Transverse colon (tissue), 4 donors: Measurements from ENCODE around the gene ANKRD11. TPM values are rescaled to one million over a fixed set of nuclear protein-coding genes. Genes with fewer than 3 reads are reported as not detected.
A peak's percentile ranks its signal among the peaks of the same experiment; 100 is the strongest.

ENCODE experiments used
- DNase-seq: peaks from one replicate; pipeline ENCODE4 v3.0.0-alpha.2; 2019
- H3K27ac ChIP-seq, 4 donors: fragments of 200-600 bp; sonication (generic); 2 replicates each; pipeline ENCODE4 v1.5.1; 2016 to 2018; ENCODE audit warnings: inconsistent platforms in 4 of 4
- H3K27me3 ChIP-seq: fragments of 200-600 bp; sonication (generic); 2 replicates; pipeline ENCODE4 v1.5.1; 2017; ENCODE audit warnings: inconsistent platforms
- H3K36me3 ChIP-seq, 4 donors: fragments of 200-600 bp; sonication (generic); 2 replicates each; pipeline ENCODE4 v1.5.1; 2017 to 2019; ENCODE audit warnings: inconsistent platforms in 4 of 4
- H3K4me1 ChIP-seq, 4 donors: fragments of 200-600 bp; sonication (generic); 2 replicates each; pipeline ENCODE4 v1.5.1; 2017 to 2020; ENCODE audit warnings: inconsistent platforms in 4 of 4
- H3K4me3 ChIP-seq, 4 donors: fragments of 200-600 bp; sonication (generic); 1 replicate in 1 of 4; 2 replicates in 3 of 4; pipeline versions ENCODE4 v1.5.1 to v1.6.1; 2017 to 2019; ENCODE audit warnings: inconsistent platforms in 4 of 4
- H3K9me3 ChIP-seq, 2 donors: fragments of 200-600 bp; sonication (generic); 2 replicates each; pipeline ENCODE4 v1.5.1; 2017 to 2019; ENCODE audit warnings: inconsistent platforms in 2 of 2
- CTCF ChIP-seq, 5 experiments: fragments of 200-600 bp in 3 of 5; fragments of 450-650 bp in 2 of 5; sonication (generic) in 3 of 5; IDR thresholded peaks; 1 replicate in 2 of 5; 2 replicates in 3 of 5; pipeline ENCODE4 v1.5.1; 2016 to 2017; ENCODE audit warnings: antibody characterized with exemption in 5 of 5, inconsistent platforms in 3 of 5, mild to moderate bottlenecking in 2 of 5, moderate library complexity in 1 of 5
- EP300 ChIP-seq: sonication (generic); formaldehyde crosslinking; IDR thresholded peaks from one replicate; pipeline ENCODE4 v1.6.1; 2017; ENCODE audit warnings: antibody characterized with exemption, low read depth
- POLR2A ChIP-seq: fragments of 450-650 bp; IDR thresholded peaks from one replicate; pipeline ENCODE4 v1.6.1; 2016; ENCODE audit warnings: antibody characterized with exemption, mild to moderate bottlenecking, moderate library complexity
- POLR2AphosphoS5 ChIP-seq, 3 donors: sonication (generic); formaldehyde crosslinking; IDR thresholded peaks; one replicate each; pipeline ENCODE4 v1.6.1; 2016; ENCODE audit warnings: antibody characterized with exemption in 3 of 3
- WGBS, 2 donors: methylation state at CpG; one replicate each; pipeline ENCODE4 v1.1.5; 2018; ENCODE audit warnings: low coverage in 1 of 2; 5-methylcytosine and 5-hydroxymethylcytosine counted together
- in situ Hi-C, 4 donors: fragments of 200-750 bp; cut with MboI; loops; one replicate each; pipeline versions ENCODE4 v1.15.0 to v1.15.1; 2017; ENCODE audit warnings: low sequenced_read_pairs in 3 of 4, low pct_ligation_motif_present in 1 of 4, low pct_unique_long_range_greater_than_20kb in 1 of 4
- intact Hi-C: fragments of 100-400 bp; cut with DNase I; formaldehyde crosslinking; loops from one replicate; pipeline ENCODE4 v1.15.1; 2023; ENCODE audit warnings: low total_unique reads
- total RNA-seq, 4 donors: library from RNA; depleted of rRNA; stranded (reverse); fragments of >200 nt; gene quantifications; one replicate each; pipeline ENCODE4 v1.1.0, GENCODE V29; 2016

Gene ANKRD11
- total RNA-seq, 4 donors from 2014 or later, result 109 to 281 (median 142) TPM

- Histone ChIP-seq H3K9me3 (no peaks in the 10 kb centered on the region), H3K27me3 (no peaks in the 10 kb centered on the region), H3K4me1 (peaks cover 41 to 78% (median 53%) of the 10 kb centered on the region in 4 donors), H3K27ac (peak overlapping the region in 3 of 4 donors; percentile 9 to 46 (median 35)), H3K4me3 (no peak overlapping the region), H3K36me3 (no peaks in the 10 kb centered on the region)
- 63% methylated on average over 10 of the region's 10 CpGs; no CpG with 5 or more reads in 1 of the 2 donors for WGBS, 2 donors
- DNase-seq, result no peak
- in situ Hi-C loops (loop anchor here in 1 of 4 donors (10.0 kb wide), 1 partner anchor 73 kb away; no protein-coding TSS in a partner anchor), intact Hi-C loops (no loop called here)
- TF ChIP-seq POLR2A (no peak), CTCF (IDR thresholded peaks at IDR 0.05) (no peak), EP300 (no peak), POLR2AphosphoS5 (IDR thresholded peaks at IDR 0.05) (no peak)
Measured at GRCh38 chr16:89411335-89411850, 79.0 kb downstream of the ANKRD11 start.

- peak; percentile 40 for DNase-seq
- H3K9me3 ChIP-seq, result no peaks in the 10 kb centered on the region
- WGBS, 2 donors, result 26% methylated on average over 11 of the region's 11 CpGs; no CpG with 5 or more reads in 1 of the 2 donors
- H3K27ac ChIP-seq, result peak overlapping the region; percentile 5 to 46 (median 22)
- H3K27me3 ChIP-seq, result no peaks in the 10 kb centered on the region
- TF ChIP-seq POLR2A (no peak), CTCF (IDR thresholded peaks at IDR 0.05) (peak in 2 of 5 experiments; percentile 12 to 41), POLR2AphosphoS5 (IDR thresholded peaks at IDR 0.05) (peak; percentile 17 to 39 (median 35))
- H3K4me1 ChIP-seq, result peaks cover 41 to 82% (median 55%) of the 10 kb centered on the region in 4 donors
- intact Hi-C loops (no loop called here), in situ Hi-C loops (loop anchor here in 1 of 4 donors (10.0 kb wide), 1 partner anchor 74 kb away; no protein-coding TSS in a partner anchor)
- H3K36me3 ChIP-seq, result no peaks in the 10 kb centered on the region
- H3K4me3 ChIP-seq, result no peak overlapping the region
Measured at GRCh38 chr16:89410794-89411309, 79.5 kb downstream of the ANKRD11 start.

GRCh38 chr16:89410322-89410721 lies 80.0 kb downstream of the ANKRD11 start:
- Histone ChIP-seq H3K9me3 (no peaks in the 10 kb centered on the region), H3K27me3 (no peaks in the 10 kb centered on the region), H3K27ac (peak overlapping the region in 2 of 4 donors; percentile 35 to 46), H3K36me3 (no peaks in the 10 kb centered on the region), H3K4me3 (no peak overlapping the region), H3K4me1 (peaks cover 41 to 86% (median 55%) of the 10 kb centered on the region in 4 donors)
- DNase-seq, result no peak
- intact Hi-C loops (no loop called here), in situ Hi-C loops (loop anchor here in 1 of 4 donors (10.0 kb wide), 1 partner anchor 74 kb away; no protein-coding TSS in a partner anchor)
- 28 to 40% methylated on average over 2 to 6 of the region's 6 CpGs for WGBS, 2 donors
- TF ChIP-seq EP300 (no peak), POLR2AphosphoS5 (IDR thresholded peaks at IDR 0.05) (no peak), CTCF (IDR thresholded peaks at IDR 0.05) (no peak), POLR2A (no peak)

- no peaks in the 10 kb centered on the region for H3K36me3 ChIP-seq
- H3K4me1 ChIP-seq, result peaks cover 45 to 94% (median 60%) of the 10 kb centered on the region in 4 donors
- H3K4me3 ChIP-seq, result no peak overlapping the region
- no peaks in the 10 kb centered on the region for H3K9me3 ChIP-seq
- WGBS, 2 donors, result 61 to 69% methylated on average over 6 to 13 of the region's 13 CpGs
- TF ChIP-seq CTCF (IDR thresholded peaks at IDR 0.05) (no peak), POLR2A (no peak), EP300 (no peak), POLR2AphosphoS5 (IDR thresholded peaks at IDR 0.05) (no peak)
- intact Hi-C loops (no loop called here), in situ Hi-C loops (no loop called here)
- peak; percentile 38 for DNase-seq
- H3K27ac ChIP-seq, result peak overlapping the region in 2 of 4 donors; percentile 1 to 5
- no peaks in the 10 kb centered on the region for H3K27me3 ChIP-seq
Measured at GRCh38 chr16:89409161-89409711, 81.1 kb downstream of the ANKRD11 start.
